Heart left ventricle (tissue), 16 donors: ENCODE results near the gene L3HYPDH. TPM values are rescaled to one million over a fixed set of nuclear protein-coding genes. Genes with fewer than 3 reads are reported as not detected.

Experiments
- ATAC-seq, 4 donors: fragments of 200-7000 bp; cut with Tn5 transposase; one replicate each; pipeline ENCODE4 v1.9.1; 2020 to 2022; ENCODE audit warnings: moderate library complexity in 4 of 4, mild to moderate bottlenecking in 3 of 4, moderate number of reproducible peaks in 1 of 4
- DNase-seq, 5 donors: peaks; one replicate each; pipeline ENCODE4 v3.0.0-alpha.2; 2020
- H3K27ac ChIP-seq, 12 donors: fragments of 200-600 bp; sonication (generic) in 4 of 12; one replicate each; pipeline versions ENCODE4 v1.5.0 to v1.8.0; 2016 to 2022; ENCODE audit warnings: mild to moderate bottlenecking in 2 of 12
- H3K27me3 ChIP-seq, 9 donors: fragments of 200-600 bp; sonication (generic) in 2 of 9; one replicate each; pipeline versions ENCODE4 v1.5.1 to v1.8.0; 2016 to 2022; ENCODE audit warnings: mild to moderate bottlenecking in 3 of 9
- H3K36me3 ChIP-seq, 9 donors: fragments of 200-600 bp; sonication (generic) in 2 of 9; one replicate each; pipeline versions ENCODE4 v1.5.0 to v1.8.0; 2018 to 2022; ENCODE audit warnings: mild to moderate bottlenecking in 2 of 9
- H3K4me1 ChIP-seq, 12 donors: fragments of 200-600 bp; sonication (generic) in 4 of 12; one replicate each; pipeline versions ENCODE4 v1.5.0 to v1.8.0; 2016 to 2022; ENCODE audit warnings: mild to moderate bottlenecking in 3 of 12
- H3K4me3 ChIP-seq, 12 donors: fragments of 200-600 bp; sonication (generic) in 4 of 12; one replicate each; pipeline versions ENCODE4 v1.5.0 to v1.8.0; 2017 to 2022; ENCODE audit warnings: mild to moderate bottlenecking in 9 of 12, moderate library complexity in 4 of 12
- H3K9me3 ChIP-seq, 12 donors: fragments of 200-600 bp; sonication (generic) in 4 of 12; one replicate each; pipeline versions ENCODE4 v1.5.0 to v1.8.0; 2016 to 2022; ENCODE audit warnings: mild to moderate bottlenecking in 1 of 12
- CTCF ChIP-seq, 12 donors: fragments of 200-600 bp; sonication (generic) in 4 of 12; IDR thresholded peaks; one replicate each; pipeline versions ENCODE4 v1.5.0 to v1.8.0; 2018 to 2022; ENCODE audit warnings: antibody characterized with exemption in 12 of 12, mild to moderate bottlenecking in 5 of 12
- POLR2A ChIP-seq, 2 donors: fragments of 450-650 bp; IDR thresholded peaks; one replicate each; pipeline ENCODE4 v1.6.1; 2017; ENCODE audit warnings: antibody characterized with exemption in 2 of 2, mild to moderate bottlenecking in 2 of 2, moderate library complexity in 2 of 2
- WGBS, 4 donors: extraction: QIAGEN DNeasy Blood & Tissue Kit in 2 of 4; methylation state at CpG; one replicate each; pipeline versions ENCODE4 v1.1.5 to v1.1.7; 2013 to 2018; 5-methylcytosine and 5-hydroxymethylcytosine counted together
- intact Hi-C, 10 donors: fragments of 100-400 bp; cut with DNase I; formaldehyde crosslinking; loops; one replicate each; pipeline versions ENCODE4 v1.11.1 to v1.14.2; 2022
- polyA plus RNA-seq, 2 donors: library from polyadenylated mRNA; stranded (reverse); fragments of 200-250 nt; gene quantifications; one replicate each; pipeline ENCODE4 v1.2.3, GENCODE V29; 2013
- total RNA-seq, 9 donors: library from RNA; depleted of rRNA in 2 of 9; stranded (reverse); fragments of >200 nt in 2 of 9; fragmentation: NEBNext Ultra II Directional in 3 of 9; extraction: Animal tissue kit (Norgen Biotek cat#: 25700) in 3 of 9; gene quantifications; one replicate each; pipeline versions ENCODE4 v1.1.0 to v1.2.4, GENCODE V29; 2016 to 2023
- donor health status: ischemic (EF 13 %, LVEDD 7.1; RV severe dilation, severe dysfunction).
- donor health status: healthy with polysubstance abuse.
- donor health status: DM: no; HTN: yes; CAD: no.
- donor health status: DM: no; HTN: no; CAD: no.
- donor health status: ischemic (EF 25% LVEDD 6.9; RV normal size, moderate dysfunction).
- donor health status: ischemic (EF 25% LVEDD 5.7; RV mildly dilated, moderate dysfunction).
- donor health status: healthy.
- donor health status: DM: yes; HTN: yes; CAD: no.
- donor health status: ischemic (EF 35%, LVEDD 5.7; RV mildly dilated, moderate dysfunction).
- donor health status: nonischemic (EF 11% LVEDD 7.7; RV severe dilation, severe dysfunction).
- donor health status: DM: yes; HTN: yes; CAD: no.
- donor health status: PGD.
- donor health status: ischemic (EF 29% LVEDD 5.4; RV normal size, mild dysfunction).
- donor health status: nonischemic (EF 23%, LVEDD 6.1; RV moderate dilation, normal function).

L3HYPDH gene
- total and polyA plus RNA-seq, 11 donors = 7.4 to 18.9 (median 14.1) TPM

GRCh38 chr14:59458486-59458885 lies 25.7 kb downstream of the L3HYPDH start:
- no peak for TF ChIP-seq CTCF (IDR thresholded peaks at IDR 0.05)
- intact Hi-C loops = no loop called here
- Histone ChIP-seq H3K27me3 (no peaks in the 10 kb centered on the region), H3K4me1 (peaks cover 0 to 5% (median 0%) of the 10 kb centered on the region in 12 donors), H3K9me3 (no peaks in the 10 kb centered on the region), H3K4me3 (no peak overlapping the region), H3K36me3 (peaks cover 0 to 43% (median 19%) of the 10 kb centered on the region in 9 donors), H3K27ac (no peak overlapping the region)
- ATAC-seq (no peak), DNase-seq (no peak)
- 88 to 100% (median 98%) methylated on average over 2 of the region's 2 CpGs for WGBS, 4 donors

- peak in 1 of 4 donors; percentile 79 for ATAC-seq
- Histone ChIP-seq H3K27ac (no peak overlapping the region), H3K9me3 (no peaks in the 10 kb centered on the region), H3K4me3 (no peak overlapping the region), H3K36me3 (peaks cover 0 to 35% (median 16%) of the 10 kb centered on the region in 9 donors), H3K27me3 (no peaks in the 10 kb centered on the region), H3K4me1 (peaks cover 0 to 5% (median 0%) of the 10 kb centered on the region in 12 donors)
- TF ChIP-seq POLR2A (IDR thresholded peaks at IDR 0.05) (no peak), CTCF (IDR thresholded peaks at IDR 0.05) (no peak)
- DNase-seq = no peak
- intact Hi-C loops = no loop called here
- 90 to 97% (median 94%) methylated on average over 1 of the region's 1 CpG for WGBS, 4 donors
These were observed 28.8 kb downstream of the L3HYPDH start for GRCh38 chr14:59455411-59455810.

GRCh38 chr14:59454139-59454538 lies 30.1 kb downstream of the L3HYPDH start:
- DNase-seq (peak in 2 of 5 donors; percentile 15 to 34), ATAC-seq (peak; percentile 67 to 96 (median 90))
- TF ChIP-seq POLR2A (IDR thresholded peaks at IDR 0.05) (no peak), CTCF (IDR thresholded peaks at IDR 0.05) (no peak)
- Histone ChIP-seq H3K9me3 (no peaks in the 10 kb centered on the region), H3K4me3 (no peak overlapping the region), H3K27ac (peak overlapping the region in 4 of 12 donors; percentile 38 to 49 (median 42)), H3K27me3 (no peaks in the 10 kb centered on the region), H3K36me3 (peaks cover 0 to 28% (median 13%) of the 10 kb centered on the region in 9 donors), H3K4me1 (peaks cover 0 to 5% (median 0%) of the 10 kb centered on the region in 12 donors)
- intact Hi-C loops = no loop called here
- 43 to 67% (median 53%) methylated on average over 2 of the region's 2 CpGs for WGBS, 4 donors

GRCh38 chr14:59451849-59452248 lies 32.4 kb downstream of the L3HYPDH start:
- intact Hi-C loops = no loop called here
- H3K27ac ChIP-seq = no peak overlapping the region
- TF ChIP-seq CTCF (IDR thresholded peaks at IDR 0.05) = no peak
- no peak for TF ChIP-seq POLR2A (IDR thresholded peaks at IDR 0.05)
- H3K27me3 ChIP-seq = no peaks in the 10 kb centered on the region
- WGBS, 4 donors = 90 to 97% (median 93%) methylated on average over 1 of the region's 1 CpG
- peaks cover 0 to 5% (median 0%) of the 10 kb centered on the region in 12 donors for H3K4me1 ChIP-seq
- no peak overlapping the region for H3K4me3 ChIP-seq
- no peaks in the 10 kb centered on the region for H3K9me3 ChIP-seq
- ATAC-seq (no peak), DNase-seq (no peak)
- H3K36me3 ChIP-seq = peaks cover 0 to 19% (median 6%) of the 10 kb centered on the region in 9 donors
